Stimulated activated CD4-positive, alpha-beta T cell treated with anti-CD3 and anti-CD28 coated beads, Interleukin-2, amount 100 ng/mL, for 4 hours (primary cell): ENCODE results near the gene PLCB4.
"Not testable (repeated sequence)": the region's sequence is repeated elsewhere in the genome, so short reads cannot be mapped to it uniquely, and the experiment has no call there.

Experiments
- DNase-seq: peaks from one replicate; pipeline ENCODE4 v3.0.0-alpha.2; 2020; ENCODE audit warnings: low read depth

PLCB4 gene

GRCh38 chr20:9142809-9143208 is 73.9 kb downstream of the PLCB4 start:
- DNase-seq = no peak

GRCh38 chr20:9143926-9144325 is 75.0 kb downstream of the PLCB4 start:
- no peak for DNase-seq

GRCh38 chr20:9144643-9145042 is 75.8 kb downstream of the PLCB4 start:
- DNase-seq = no peak

GRCh38 chr20:9145142-9145541 is 76.3 kb downstream of the PLCB4 start:
- no peak for DNase-seq

GRCh38 chr20:9146649-9147048 is 77.8 kb downstream of the PLCB4 start:
- no peak for DNase-seq

GRCh38 chr20:9147547-9148024 is 78.7 kb downstream of the PLCB4 start:
- DNase-seq = no peak

GRCh38 chr20:9148291-9148690 is 79.4 kb downstream of the PLCB4 start:
- no peak for DNase-seq

GRCh38 chr20:9149087-9149486 is 80.2 kb downstream of the PLCB4 start:
- no peak for DNase-seq

- DNase-seq = no peak
These were observed 80.9 kb downstream of the PLCB4 start for GRCh38 chr20:9149796-9150195.

- no peak for DNase-seq
These were observed 81.8 kb downstream of the PLCB4 start for GRCh38 chr20:9150679-9151078.

- not testable (repeated sequence) for DNase-seq
These were observed 83.3 kb downstream of the PLCB4 start for GRCh38 chr20:9152139-9152538.

- DNase-seq = no peak
These were observed 85.7 kb downstream of the PLCB4 start for GRCh38 chr20:9154464-9155024.

GRCh38 chr20:9156529-9157280 is 87.8 kb downstream of the PLCB4 start:
- no peak for DNase-seq

- no peak for DNase-seq
These were observed 91.4 kb downstream of the PLCB4 start for GRCh38 chr20:9160331-9160730.

- no peak for DNase-seq
These were observed 91.9 kb downstream of the PLCB4 start for GRCh38 chr20:9160757-9161156.

GRCh38 chr20:9161311-9161710 is 92.4 kb downstream of the PLCB4 start:
- no peak for DNase-seq

GRCh38 chr20:9163251-9163650 is 94.4 kb downstream of the PLCB4 start:
- DNase-seq = no peak

GRCh38 chr20:9163995-9164394 is 95.1 kb downstream of the PLCB4 start:
- DNase-seq = no peak

- no peak for DNase-seq
These were observed 96.4 kb downstream of the PLCB4 start for GRCh38 chr20:9165261-9165660.

GRCh38 chr20:9166153-9166780 is 97.4 kb downstream of the PLCB4 start:
- no peak for DNase-seq

- DNase-seq = no peak
These were observed 100.5 kb downstream of the PLCB4 start for GRCh38 chr20:9169409-9169808.

GRCh38 chr20:9172851-9173250 is 104.0 kb downstream of the PLCB4 start:
- no peak for DNase-seq

- DNase-seq = no peak
These were observed 108.4 kb downstream of the PLCB4 start for GRCh38 chr20:9177278-9177677.
